ENCODE measurements around the gene SEZ6L.

SEZ6L gene
- 0 reads per million in 3 experiments for total RNA-seq

- DNase-seq, result no peak
These were observed at the start of gene SEZ6L for GRCh38 chr22:26169315-26170111. Gene SEZ6L, plus strand, starts transcription at chr22:26169462. Its CDS starts 208 bp downstream, at chr22:26169670.

DNA sequence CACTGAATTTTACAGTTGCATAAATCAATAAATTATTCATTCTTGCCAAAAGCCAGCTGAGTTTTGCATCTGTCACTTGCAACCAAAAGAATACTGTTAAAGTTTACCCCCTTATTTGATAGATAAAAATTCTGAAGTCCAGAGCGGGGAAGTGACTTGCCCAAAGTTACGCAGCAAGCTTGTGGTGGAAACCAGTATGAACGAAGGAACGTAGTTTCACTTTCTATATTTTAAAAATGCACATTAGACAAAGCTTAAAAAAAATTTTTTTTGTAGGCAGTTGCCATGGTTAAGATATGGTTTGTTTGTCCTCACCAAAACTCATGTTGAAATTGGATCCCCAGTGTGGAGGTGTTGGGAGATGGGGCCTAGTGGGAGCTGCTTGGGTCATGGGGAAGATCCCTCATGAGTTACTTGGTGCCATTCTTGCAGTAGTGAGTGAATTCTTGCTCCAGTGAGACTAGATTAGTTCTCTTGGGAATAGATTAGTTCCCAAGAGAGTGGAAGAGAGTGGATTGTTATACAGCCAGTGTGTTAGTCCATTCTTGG is 46.3 kb upstream of the SEZ6L start:
- no peak for DNase-seq

DNA sequence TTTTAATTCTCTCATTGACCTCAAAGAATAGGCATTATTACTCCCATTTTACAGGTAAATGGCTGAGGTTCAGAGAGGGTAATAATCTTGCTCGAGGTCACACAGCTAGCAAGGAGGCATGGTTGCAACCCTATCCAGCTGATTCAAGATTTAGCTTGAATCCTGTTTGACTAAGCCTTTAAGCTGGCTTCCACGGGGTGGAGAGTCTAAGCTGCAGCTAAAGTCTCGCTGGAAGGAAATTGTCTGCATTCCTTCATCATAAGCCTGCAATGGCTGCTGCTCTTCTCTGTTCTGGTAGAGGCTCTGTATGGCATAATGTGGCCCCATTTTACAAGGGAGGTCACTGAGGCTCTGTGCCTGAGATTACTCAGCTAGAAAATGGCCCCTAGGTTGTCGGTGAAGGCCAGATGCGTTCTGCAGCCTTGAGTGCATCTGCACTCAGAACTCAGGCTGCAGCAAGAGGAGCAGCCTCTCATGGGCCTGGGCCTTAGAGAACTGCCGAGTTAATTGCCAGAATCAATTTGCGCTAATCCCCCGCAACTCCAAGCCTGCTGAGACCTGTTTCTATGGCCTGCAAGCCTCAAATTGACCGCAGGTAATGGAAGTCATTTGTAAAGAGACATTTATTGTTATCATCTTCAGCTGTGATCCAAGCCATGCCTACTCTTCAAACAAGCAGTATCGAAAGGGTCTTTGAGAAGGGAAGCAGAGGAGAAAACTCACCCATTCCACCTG is 44.1 kb upstream of the SEZ6L start:
- no peak for DNase-seq

DNA sequence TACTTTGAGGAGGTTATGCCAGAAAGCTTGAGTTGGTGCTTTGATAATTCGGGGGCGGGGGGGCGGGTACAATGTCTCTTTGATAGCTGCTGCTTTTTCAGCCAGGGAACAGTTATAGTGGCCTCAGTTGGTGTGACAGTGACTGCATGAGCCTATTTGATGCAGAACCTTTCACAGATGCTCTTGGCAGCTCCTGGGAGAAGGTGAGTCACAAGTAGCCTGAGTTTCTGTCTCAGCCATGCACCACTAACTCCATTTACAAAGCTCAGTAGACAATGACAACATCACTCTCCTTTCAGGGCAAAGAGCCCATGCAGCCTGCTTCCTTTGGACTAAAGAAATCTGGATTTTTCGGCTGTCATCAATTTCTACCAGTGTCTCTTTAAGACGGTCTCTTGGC is 42.1 kb upstream of the SEZ6L start:
- no peak for DNase-seq

DNA sequence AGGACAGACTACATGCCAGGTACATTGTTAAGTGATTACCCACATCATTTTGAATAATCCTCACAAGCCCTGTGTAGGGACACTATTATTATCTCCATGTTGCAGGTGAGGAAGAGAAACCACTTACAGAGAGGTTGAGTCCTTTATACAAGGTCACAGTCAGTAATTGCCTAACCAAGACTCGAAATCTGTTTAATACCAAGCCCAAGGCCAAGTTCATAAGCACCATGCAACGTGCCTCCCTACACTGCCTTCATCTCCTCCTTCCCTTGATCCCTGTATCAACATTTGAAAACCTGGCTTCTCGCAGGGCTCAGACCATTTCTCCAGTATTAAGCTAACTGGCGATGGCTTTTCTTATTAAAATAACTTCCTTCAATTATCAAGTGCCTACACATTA is 41.7 kb upstream of the SEZ6L start:
- DNase-seq, result no peak

GRCh38 chr22:26131589-26132154 is 37.6 kb upstream of the SEZ6L start:
- no peak for DNase-seq

DNA sequence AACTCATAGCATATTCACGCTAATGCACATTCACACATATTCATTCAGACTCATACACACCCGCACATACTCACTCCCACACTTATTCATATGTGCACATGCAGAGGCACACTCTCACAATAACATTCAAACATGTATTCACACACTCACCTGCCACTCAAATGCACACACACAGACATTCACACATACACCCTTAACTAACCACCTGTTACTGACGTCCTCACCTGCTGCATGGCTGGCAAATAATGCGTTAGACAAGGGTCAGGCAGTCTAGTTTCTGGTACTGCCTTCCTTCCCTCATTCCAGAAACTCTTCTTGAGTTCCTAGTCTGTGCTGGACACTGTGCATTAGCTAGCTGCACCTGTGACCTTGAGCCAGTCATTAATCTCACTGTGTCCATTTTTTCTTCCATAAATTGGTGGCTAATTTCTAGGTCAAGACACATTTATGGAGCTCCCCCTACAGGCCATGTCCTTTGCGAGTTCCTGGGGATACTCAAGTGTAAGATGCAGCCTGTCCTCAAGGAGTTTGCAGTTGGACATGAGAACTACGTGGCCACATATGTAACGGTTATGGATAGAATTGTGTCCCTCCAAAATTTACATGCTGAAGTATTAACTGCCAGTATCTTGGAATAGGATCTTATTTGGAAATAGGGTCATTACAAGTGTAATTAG is 34.5 kb upstream of the SEZ6L start:
- DNase-seq, result no peak

GRCh38 chr22:26135806-26136205 is 33.5 kb upstream of the SEZ6L start:
- DNase-seq, result no peak

GRCh38 chr22:26139310-26139709 is 30.0 kb upstream of the SEZ6L start:
- no peak for DNase-seq

DNA sequence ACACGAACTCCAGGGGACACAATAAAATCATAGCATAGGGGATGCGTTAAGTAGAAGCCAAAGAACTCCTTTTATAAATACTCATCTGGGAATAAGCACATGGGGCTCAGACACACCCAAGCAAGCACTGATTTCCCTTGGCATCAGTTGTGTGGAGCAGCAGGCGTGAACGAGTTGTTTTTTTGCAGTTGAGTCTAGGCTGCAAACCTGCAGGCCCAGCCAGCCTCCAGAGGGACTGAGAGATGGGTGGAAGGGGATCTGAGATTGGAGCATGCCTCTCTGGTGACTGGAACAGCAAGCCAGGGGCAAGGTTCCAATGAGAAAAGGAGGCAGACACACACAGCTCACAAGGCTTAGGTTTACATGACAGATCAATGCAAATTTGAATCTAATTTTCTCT is 27.4 kb upstream of the SEZ6L start:
- no peak for DNase-seq

DNA sequence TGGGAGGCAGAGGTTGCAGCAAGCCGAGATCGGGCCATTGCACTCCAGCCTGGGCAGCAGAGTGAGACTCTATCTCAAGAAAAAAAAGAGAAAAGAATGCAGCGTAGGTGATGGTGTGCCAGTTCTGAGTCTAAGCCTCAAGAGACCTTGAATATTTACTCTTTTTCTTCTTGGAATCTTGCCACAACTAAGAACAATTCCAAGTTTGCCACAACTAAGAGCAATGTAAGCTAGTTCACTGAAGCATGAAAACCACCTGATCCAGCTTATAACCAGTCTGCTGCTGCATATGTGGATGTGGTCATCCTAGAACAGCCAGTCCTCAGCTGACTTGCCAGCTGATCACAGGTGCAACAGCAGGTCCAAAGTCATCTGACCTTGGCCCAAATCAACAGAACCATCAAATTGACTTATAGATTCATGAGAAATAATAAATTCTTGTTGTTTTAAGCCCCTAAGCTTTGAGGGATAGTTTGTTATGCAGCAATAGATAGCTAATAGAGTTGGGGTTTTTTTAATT is 25.4 kb upstream of the SEZ6L start:
- DNase-seq, result no peak

GRCh38 chr22:26159886-26160285 is 9.4 kb upstream of the SEZ6L start:
- no peak for DNase-seq

DNA sequence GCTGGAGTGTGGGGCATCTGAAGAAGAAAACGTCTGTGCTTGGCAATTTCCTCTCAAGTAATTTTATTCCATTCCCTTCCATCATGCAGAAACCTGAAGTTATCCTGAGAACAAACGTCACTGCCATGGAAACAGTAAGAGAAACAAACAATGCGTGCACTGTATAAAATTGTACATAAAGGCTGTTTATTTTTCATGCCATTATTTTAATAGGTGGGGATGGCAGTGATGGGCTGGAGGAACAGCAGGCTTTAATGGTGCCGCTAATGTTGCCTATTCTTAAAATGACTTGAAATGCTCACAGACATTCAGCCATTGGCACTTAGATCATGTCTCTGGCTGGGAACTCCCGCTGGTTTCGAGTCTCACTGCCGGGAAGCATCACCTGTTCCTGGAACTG is 7.5 kb upstream of the SEZ6L start:
- DNase-seq, result no peak

DNA sequence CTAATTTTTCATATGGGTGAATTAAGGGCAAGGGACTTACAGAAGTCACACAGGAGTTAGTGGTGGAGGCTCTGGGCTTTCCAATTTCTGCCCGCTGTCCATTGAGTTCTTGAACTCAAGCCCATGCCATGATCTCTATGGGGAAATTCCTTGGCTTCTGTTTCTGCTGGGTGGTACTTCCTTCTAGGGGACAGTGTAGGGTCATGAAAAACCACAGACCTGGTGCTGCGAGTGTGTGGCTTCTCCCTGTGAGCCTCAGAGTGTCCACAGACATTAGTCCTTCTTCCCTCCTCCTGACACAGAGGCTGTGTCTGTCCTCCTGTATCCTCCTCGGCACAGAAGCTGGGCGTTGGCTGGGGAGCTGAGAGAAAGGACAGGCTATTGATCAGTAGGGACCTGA is 6.3 kb upstream of the SEZ6L start:
- no peak for DNase-seq

DNA sequence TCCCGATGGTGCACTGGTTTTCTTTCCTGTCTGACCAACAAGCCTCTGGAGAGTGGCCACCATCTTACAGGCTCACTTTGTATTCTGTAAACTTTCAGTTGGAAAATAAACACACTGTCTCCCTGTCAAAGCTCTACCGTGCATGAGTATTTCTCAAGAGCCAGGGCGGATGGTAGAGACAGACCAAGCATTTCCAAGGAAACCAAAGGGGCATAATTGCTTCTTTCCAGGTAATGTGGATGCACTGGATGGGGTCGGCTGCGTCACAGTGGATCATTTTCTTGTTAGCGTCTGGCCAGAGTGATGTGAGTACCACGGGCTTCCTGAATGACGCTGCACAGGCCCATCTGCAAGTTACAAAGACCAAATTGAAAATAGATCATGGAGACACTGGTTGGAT is 5.1 kb upstream of the SEZ6L start:
- no peak for DNase-seq

GRCh38 chr22:26168330-26168851 is 871 bp upstream of the SEZ6L start:
- no peak for DNase-seq

DNA sequence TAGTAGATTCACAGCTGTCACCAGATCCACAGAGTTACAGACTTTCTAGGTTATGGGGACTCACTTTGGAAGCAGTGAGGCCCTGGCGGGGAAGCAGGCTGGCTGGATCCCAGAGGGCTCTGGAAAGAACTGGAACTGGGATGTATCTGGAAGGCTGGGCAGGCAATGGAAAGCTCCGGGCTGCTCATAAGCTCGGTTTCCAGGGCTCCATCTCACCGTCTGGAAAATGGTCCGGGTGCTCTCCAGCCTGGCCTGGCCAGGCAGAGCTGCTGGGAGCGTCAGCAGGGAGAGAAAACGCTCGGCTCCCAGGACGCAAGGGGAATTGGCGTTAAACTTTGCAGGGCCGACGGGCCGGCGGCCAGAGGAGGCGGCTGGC is 335 bp upstream of the SEZ6L start:
- no peak for DNase-seq

DNA sequence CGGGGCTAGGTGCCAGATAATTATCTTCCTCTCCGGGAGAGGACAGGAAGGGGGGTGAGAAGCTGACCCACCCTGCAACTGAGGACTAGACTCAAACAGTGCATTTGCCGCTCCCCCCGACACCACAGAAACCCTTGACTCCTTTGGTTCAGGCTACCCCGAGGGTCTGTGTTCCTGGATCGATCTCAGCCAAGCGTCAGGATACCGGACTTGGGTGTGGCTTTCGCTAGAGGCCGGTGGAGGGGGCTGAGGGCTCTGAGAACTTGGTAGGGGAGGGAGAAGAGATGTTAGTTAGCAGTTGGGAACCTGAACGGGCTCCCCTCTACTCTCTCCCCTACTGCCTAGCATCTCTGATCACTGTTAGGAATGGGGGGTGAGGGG is 840 bp downstream of the SEZ6L start:
- no peak for DNase-seq

DNA sequence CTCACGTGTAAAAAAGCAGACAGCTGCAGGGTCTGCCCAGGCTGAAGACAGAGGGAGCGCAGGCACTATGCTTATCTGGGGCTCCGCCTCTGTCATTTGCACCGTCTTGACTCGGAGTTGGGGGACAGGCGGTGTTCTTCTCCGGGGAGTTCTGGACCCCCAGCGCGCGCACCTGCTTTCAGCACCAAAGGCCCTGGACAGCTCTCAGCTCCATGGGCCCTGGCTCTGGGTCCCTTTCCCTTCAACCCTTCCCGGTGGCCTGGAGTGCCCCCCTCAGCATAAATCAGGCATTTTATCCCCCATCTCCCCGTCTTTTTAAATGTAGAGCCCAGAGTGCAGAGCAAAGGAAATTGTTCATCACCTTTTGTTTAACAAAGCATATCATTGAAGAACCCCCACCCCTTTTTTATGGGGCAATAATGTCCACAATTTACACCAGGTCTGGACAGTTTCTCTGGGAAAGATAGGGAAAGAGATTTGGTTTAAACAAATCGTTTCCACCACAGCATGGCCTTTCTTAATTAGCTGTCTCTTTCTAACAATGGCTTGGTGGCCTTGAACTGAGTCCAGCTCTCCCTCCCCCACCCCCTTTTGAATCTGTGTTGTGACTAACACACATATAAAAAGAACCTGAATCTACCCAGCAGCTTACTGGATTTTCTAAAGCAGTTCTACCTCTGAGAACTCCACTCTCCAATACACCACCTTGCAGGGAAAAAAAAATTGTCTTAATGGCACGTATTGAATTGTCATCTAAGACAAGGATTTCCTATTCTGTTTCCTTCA is 1.7 kb downstream of the SEZ6L start:
- no peak for DNase-seq

DNA sequence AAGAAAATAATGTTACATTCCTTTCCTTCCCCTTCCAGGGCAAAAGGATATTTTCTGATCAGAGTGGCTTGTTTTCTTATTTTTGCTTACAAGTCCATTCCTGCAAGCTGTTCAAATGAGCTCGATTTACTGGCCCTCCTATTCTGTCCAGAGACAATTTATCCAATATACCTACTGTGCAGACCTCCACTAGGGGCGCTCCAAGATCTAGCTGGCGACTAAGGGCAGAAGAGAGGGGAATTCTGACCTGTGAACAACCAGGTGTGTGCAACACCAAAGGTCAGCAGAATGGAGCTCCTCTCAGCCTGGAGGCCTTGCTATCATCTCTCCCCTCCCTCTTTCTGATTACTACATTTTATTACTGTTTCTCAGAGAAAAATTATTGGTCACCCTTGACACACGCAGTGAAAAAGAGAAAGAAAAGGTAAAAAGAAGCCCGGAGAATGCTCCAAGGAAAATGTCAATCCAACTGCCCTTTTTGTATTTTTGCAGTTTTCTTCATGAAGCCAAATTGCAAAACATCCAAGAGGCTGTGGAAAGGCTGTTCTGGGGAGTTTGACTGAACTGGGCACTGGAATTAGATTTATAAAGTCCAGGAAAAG is 3.2 kb downstream of the SEZ6L start:
- no peak for DNase-seq

DNA sequence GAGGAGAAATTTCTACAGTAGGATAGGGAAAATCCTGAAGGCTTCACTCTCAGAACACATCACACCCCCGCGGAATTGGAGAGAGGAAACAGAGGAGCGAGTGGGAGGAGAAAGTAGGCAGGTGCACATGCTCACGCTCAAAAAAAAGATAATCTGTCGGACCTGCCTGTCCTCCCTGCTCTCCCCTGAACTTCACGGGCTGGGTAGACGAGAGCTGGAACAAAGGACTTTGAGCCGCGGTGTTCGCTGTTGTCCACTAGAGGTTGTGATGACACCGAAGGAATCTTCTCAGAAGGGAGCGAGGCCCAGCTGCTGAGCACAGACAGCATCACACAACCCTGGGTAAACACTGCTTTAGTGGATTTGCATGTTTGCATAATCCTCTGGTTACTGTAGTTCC is 5.0 kb downstream of the SEZ6L start:
- no peak for DNase-seq

Measured in central memory CD4-positive, alpha-beta T cell (primary cell).